Measurements from ENCODE around the gene IL22RA1.
A peak's percentile ranks its signal among the peaks of the same experiment; 100 is the strongest.

Gene IL22RA1

GRCh38 chr1:24133819-24134218, 9.1 kb downstream of the IL22RA1 start:
- no peak for TF ChIP-seq CTCF (conservative IDR thresholded peaks at IDR 0.05)
- TF ChIP-seq ZFX (IDR thresholded peaks at IDR 0.05): no peak
- no peak overlapping the region for H3K27ac ChIP-seq

DNA sequence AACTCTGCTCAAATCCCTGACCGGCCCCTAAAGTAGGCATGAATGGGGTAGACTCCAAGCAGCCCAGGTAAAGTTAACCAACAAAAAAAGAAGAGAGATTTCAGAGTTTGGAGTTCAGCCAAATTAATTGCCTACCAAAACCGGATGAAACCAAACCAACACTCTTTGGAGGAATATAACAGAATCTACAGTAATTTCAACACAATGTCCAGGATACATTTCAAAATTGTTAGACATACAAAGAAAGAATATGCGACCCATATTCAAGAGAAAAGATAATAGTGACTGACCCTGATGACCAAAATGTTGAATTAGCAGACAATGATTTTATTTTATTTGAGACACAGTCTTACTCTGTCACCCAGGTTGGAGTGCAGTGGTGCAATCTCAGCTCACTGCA, 12.6 kb downstream of the IL22RA1 start:
- TF ChIP-seq CTCF (conservative IDR thresholded peaks at IDR 0.05) (no peak), ZFX (IDR thresholded peaks at IDR 0.05) (no peak)
- no peak overlapping the region for H3K27ac ChIP-seq

DNA sequence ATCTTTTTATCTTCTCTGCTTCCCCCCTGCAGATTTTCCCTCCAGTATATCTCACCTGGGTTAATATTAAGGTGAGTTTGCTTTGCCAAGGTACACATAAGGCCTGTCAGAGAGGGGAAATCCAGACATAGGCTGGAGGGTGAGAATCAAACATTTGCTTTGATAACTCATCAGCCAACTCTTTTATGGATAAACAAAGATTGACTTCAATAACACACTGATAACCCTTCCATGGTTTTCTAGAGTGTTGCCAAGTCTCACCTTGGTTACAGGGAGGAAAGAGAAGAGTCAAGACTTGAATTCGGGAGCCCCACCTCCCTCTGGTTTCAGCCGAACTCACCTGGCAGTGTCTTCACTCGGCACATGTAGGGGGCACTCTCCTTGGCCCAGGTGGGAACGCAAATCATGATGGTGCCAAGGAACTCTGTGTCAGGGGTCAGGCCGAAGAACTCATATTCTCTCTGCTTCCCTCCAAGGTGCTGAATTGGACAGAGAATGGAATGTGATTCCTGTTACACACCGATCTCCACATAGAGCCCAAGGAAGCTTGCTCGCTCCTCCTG, 15.1 kb downstream of the IL22RA1 start:
- TF ChIP-seq ZFX (IDR thresholded peaks at IDR 0.05) (no peak), CTCF (conservative IDR thresholded peaks at IDR 0.05) (no peak)
- H3K27ac ChIP-seq: peak overlapping the region; percentile 41

GRCh38 chr1:24127134-24127800, 15.7 kb downstream of the IL22RA1 start:
- H3K27ac ChIP-seq: peak overlapping the region; percentile 21; the same call in 1 of the 2 replicates
- TF ChIP-seq CTCF (conservative IDR thresholded peaks at IDR 0.05) (no peak), ZFX (IDR thresholded peaks at IDR 0.05) (no peak)

DNA sequence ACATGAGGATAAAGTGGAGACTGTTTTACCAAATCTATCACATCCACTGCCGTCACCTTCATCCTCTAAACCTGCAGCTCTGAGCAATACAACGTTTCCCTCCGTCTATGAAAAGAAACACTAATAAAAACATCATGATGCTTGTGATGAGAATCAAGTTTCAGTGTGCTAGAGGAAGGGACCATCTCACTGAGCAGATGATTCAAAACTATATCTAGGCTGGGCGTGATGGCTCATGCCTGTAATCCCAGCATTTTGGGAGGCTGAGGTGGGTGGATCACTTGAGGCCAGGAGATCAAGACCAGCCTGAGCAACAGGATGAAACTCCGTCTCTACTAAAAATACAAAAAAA, 16.3 kb downstream of the IL22RA1 start:
- H3K27ac ChIP-seq: no peak overlapping the region
- no peak for TF ChIP-seq ZFX (IDR thresholded peaks at IDR 0.05)
- TF ChIP-seq CTCF (conservative IDR thresholded peaks at IDR 0.05): no peak

GRCh38 chr1:24126018-24126671, 16.8 kb downstream of the IL22RA1 start:
- no peak for TF ChIP-seq CTCF (conservative IDR thresholded peaks at IDR 0.05)
- no peak for TF ChIP-seq ZFX (IDR thresholded peaks at IDR 0.05)
- H3K27ac ChIP-seq: no peak overlapping the region

DNA sequence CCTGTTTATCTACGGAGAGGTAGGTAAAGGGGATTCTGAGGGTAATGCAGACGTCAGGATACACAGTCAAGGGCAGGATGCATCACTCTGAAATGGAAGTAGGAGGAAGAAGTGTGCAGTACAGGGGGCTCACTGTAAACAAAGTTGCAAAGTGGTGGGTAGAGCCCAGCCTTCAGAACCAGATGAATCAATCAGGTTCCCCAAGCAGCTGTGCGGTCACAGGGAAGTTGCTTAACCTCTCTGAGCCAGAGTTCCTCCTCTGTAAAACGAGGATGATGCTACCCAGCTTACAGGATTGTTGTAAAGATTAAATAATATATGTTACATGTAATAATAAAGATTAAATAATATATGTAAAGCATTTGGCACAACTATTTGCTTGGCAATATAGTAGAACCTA, 17.5 kb downstream of the IL22RA1 start:
- H3K27ac ChIP-seq: no peak overlapping the region
- no peak for TF ChIP-seq ZFX (IDR thresholded peaks at IDR 0.05)
- no peak for TF ChIP-seq CTCF (conservative IDR thresholded peaks at IDR 0.05)

Measured in C4-2B (cell line).